ENCODE data around the gene SEMA3A. TPM values are rescaled to one million over a fixed set of nuclear protein-coding genes. Genes with fewer than 3 reads are reported as not detected.

Gene SEMA3A
- total and polyA plus RNA-seq, 9 donors: 0.76 to 23.0 (median 2.2) TPM

- H3K4me3 ChIP-seq: no peak overlapping the region
- DNase-seq: no peak
- no peak overlapping the region for H3K27ac ChIP-seq
- H3K36me3 ChIP-seq: no peaks in the 10 kb centered on the region
- no peaks in the 10 kb centered on the region for H3K4me1 ChIP-seq (ENCODE audit: insufficient read depth)
- WGBS, 3 donors: 3 to 8% (median 3%) methylated on average over 5 of the region's 5 CpGs
- no peaks in the 10 kb centered on the region for H3K9me3 ChIP-seq
- TF ChIP-seq EP300 (IDR thresholded peaks at IDR 0.05): no peak
- intact Hi-C loops (cut with DNase I): no loop called here
- no peaks in the 10 kb centered on the region for H3K27me3 ChIP-seq
These were observed 102.4 kb downstream of the SEMA3A start for GRCh38 chr7:84092207-84092606.

- no peak overlapping the region for H3K27ac ChIP-seq
- no peak for TF ChIP-seq EP300 (IDR thresholded peaks at IDR 0.05)
- TF ChIP-seq CTCF (IDR thresholded peaks at IDR 0.05): no peak
- no peak for TF ChIP-seq POLR2A (IDR thresholded peaks at IDR 0.05)
- no peak overlapping the region for H3K4me3 ChIP-seq
- DNase-seq: no peak
- H3K27me3 ChIP-seq: no peaks in the 10 kb centered on the region
- no peaks in the 10 kb centered on the region for H3K4me1 ChIP-seq (ENCODE audit: insufficient read depth)
- H3K36me3 ChIP-seq: no peaks in the 10 kb centered on the region
- intact Hi-C loops (cut with DNase I): no loop called here
- 36 to 43% (median 36%) methylated on average over 1 of the region's 1 CpG for WGBS, 3 donors
- H3K9me3 ChIP-seq: no peaks in the 10 kb centered on the region
These were observed 103.3 kb downstream of the SEMA3A start for GRCh38 chr7:84091318-84091717.

GRCh38 chr7:84088802-84089201 is 105.8 kb downstream of the SEMA3A start:
- Histone ChIP-seq H3K36me3 (no peaks in the 10 kb centered on the region), H3K4me1 (ENCODE audit: insufficient read depth) (no peaks in the 10 kb centered on the region), H3K9me3 (no peaks in the 10 kb centered on the region), H3K27ac (no peak overlapping the region), H3K4me3 (no peak overlapping the region), H3K27me3 (no peaks in the 10 kb centered on the region)
- no peak for DNase-seq
- intact Hi-C loops (cut with DNase I): no loop called here
- 26 to 36% (median 34%) methylated on average over 1 of the region's 1 CpG for WGBS, 3 donors
- TF ChIP-seq EP300 (IDR thresholded peaks at IDR 0.05): no peak
- TF ChIP-seq POLR2A (IDR thresholded peaks at IDR 0.05): no peak
- TF ChIP-seq CTCF (IDR thresholded peaks at IDR 0.05): no peak

- no peak overlapping the region for H3K27ac ChIP-seq
- no peaks in the 10 kb centered on the region for H3K9me3 ChIP-seq
- 78 to 84% (median 80%) methylated on average over 3 of the region's 3 CpGs for WGBS, 3 donors
- H3K4me3 ChIP-seq: no peak overlapping the region
- TF ChIP-seq POLR2A (IDR thresholded peaks at IDR 0.05) (no peak), EP300 (IDR thresholded peaks at IDR 0.05) (no peak), CTCF (IDR thresholded peaks at IDR 0.05) (no peak)
- no peaks in the 10 kb centered on the region for H3K4me1 ChIP-seq (ENCODE audit: insufficient read depth)
- intact Hi-C loops (cut with DNase I): no loop called here
- no peaks in the 10 kb centered on the region for H3K27me3 ChIP-seq
- no peak for DNase-seq
- no peaks in the 10 kb centered on the region for H3K36me3 ChIP-seq
These were observed 108.6 kb downstream of the SEMA3A start for GRCh38 chr7:84085998-84086397.

GRCh38 chr7:84085147-84085546 is 109.4 kb downstream of the SEMA3A start:
- DNase-seq: no peak
- Histone ChIP-seq H3K4me1 (ENCODE audit: insufficient read depth) (no peaks in the 10 kb centered on the region), H3K4me3 (no peak overlapping the region), H3K9me3 (no peaks in the 10 kb centered on the region), H3K36me3 (no peaks in the 10 kb centered on the region), H3K27ac (no peak overlapping the region), H3K27me3 (no peaks in the 10 kb centered on the region)
- TF ChIP-seq CTCF (IDR thresholded peaks at IDR 0.05) (no peak), EP300 (IDR thresholded peaks at IDR 0.05) (no peak), POLR2A (IDR thresholded peaks at IDR 0.05) (no peak)
- intact Hi-C loops (cut with DNase I): no loop called here
- WGBS, 3 donors: 3 to 7% (median 5%) methylated on average over 1 of the region's 1 CpG

Data from ovary (tissue), 9 donors.